GM06990 (cell line): ENCODE results near the gene CCDC116.

Experiments
- DNase-seq: peaks from one replicate; pipeline ENCODE4 v3.0.0-alpha.2; 2011; ENCODE audit not compliant: insufficient read length; ENCODE audit errors: extremely low read depth
- H3K27me3 ChIP-seq: replicated peaks from 2 replicates; pipeline ENCODE4 v1.6.0; 2011; ENCODE audit warnings: low read length; ENCODE audit not compliant: control insufficient read depth, insufficient read depth
- H3K36me3 ChIP-seq: 2 replicates; pipeline ENCODE4 v1.5.1; 2011; ENCODE audit warnings: low read length; ENCODE audit not compliant: control insufficient read depth, insufficient read depth
- H3K4me3 ChIP-seq: replicated peaks from 2 replicates; pipeline ENCODE4 v1.5.1; 2011; ENCODE audit warnings: low read depth, mild to moderate bottlenecking, control low read depth, low read length
- TF ChIP-seq, protein P1 (sequence below): IDR thresholded peaks from 2 replicates; pipeline ENCODE4 v1.5.1; 2011; ENCODE audit warnings: low read length, control low read depth, mild to moderate bottlenecking, inconsistent platforms; ENCODE audit not compliant: insufficient read depth, poor library complexity, severe bottlenecking

CCDC116 gene

GRCh38 chr22:21679383-21679782 is 46.8 kb downstream of the CCDC116 start:
- no peak for DNase-seq
- TF ChIP-seq, protein P1, sequence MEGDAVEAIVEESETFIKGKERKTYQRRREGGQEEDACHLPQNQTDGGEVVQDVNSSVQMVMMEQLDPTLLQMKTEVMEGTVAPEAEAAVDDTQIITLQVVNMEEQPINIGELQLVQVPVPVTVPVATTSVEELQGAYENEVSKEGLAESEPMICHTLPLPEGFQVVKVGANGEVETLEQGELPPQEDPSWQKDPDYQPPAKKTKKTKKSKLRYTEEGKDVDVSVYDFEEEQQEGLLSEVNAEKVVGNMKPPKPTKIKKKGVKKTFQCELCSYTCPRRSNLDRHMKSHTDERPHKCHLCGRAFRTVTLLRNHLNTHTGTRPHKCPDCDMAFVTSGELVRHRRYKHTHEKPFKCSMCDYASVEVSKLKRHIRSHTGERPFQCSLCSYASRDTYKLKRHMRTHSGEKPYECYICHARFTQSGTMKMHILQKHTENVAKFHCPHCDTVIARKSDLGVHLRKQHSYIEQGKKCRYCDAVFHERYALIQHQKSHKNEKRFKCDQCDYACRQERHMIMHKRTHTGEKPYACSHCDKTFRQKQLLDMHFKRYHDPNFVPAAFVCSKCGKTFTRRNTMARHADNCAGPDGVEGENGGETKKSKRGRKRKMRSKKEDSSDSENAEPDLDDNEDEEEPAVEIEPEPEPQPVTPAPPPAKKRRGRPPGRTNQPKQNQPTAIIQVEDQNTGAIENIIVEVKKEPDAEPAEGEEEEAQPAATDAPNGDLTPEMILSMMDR = no peak
- no peak overlapping the region for H3K4me3 ChIP-seq
- H3K36me3 ChIP-seq = peaks cover 24% of the 10 kb centered on the region
- H3K27me3 ChIP-seq = no peaks in the 10 kb centered on the region

GRCh38 chr22:21680830-21681565 is 48.4 kb downstream of the CCDC116 start:
- DNase-seq = no peak
- TF ChIP-seq, protein P1 = no peak
- Histone ChIP-seq H3K27me3 (no peaks in the 10 kb centered on the region), H3K4me3 (no peak overlapping the region), H3K36me3 (peaks cover 22% of the 10 kb centered on the region)

- Histone ChIP-seq H3K36me3 (peaks cover 29% of the 10 kb centered on the region), H3K27me3 (no peaks in the 10 kb centered on the region), H3K4me3 (no peak overlapping the region)
- TF ChIP-seq, protein P1 = no peak
- DNase-seq = no peak
Observed at GRCh38 chr22:21681566-21682370, 49.2 kb downstream of the CCDC116 start.

DNA sequence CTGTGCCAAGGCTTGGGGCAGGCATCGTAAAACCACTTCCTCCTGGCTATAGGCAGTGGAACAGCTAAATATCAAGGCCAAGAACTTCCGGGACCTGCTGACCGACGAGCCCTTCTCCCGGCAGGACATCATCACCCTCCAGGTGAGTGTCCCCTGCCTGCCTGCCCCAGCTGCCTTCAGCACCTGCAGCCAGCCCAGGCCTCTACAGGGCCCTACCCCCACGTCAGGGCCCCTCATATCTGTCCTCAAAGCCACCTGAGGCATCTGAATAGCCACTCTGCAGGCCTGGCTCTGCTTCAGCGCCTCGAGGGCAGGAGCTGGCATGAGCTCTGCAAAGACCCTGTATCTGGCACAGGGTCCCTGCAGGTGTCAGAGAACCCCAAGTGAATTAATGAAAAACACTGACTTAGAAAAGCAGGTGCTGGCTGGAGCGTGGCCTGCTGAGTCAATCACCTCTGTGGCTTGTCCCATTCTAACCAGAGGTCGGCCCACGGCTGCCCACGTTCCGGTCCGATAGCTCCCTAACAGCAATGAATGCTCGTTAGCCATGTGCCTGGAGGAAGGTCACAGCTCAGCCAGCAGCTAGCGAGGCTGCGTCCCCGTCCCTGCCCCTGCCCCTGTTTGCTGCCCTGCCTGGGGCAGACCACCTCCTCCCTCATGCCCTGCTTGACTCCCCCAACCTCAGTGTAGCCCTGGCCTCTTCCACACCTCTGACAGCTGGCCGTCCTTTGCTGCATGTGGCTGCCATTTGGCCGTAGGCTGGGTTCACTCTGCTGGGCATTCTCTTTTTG is 50.0 kb downstream of the CCDC116 start:
- TF ChIP-seq, protein P1 = no peak
- DNase-seq = no peak
- no peaks in the 10 kb centered on the region for H3K27me3 ChIP-seq
- H3K4me3 ChIP-seq = no peak overlapping the region
- peaks cover 31% of the 10 kb centered on the region for H3K36me3 ChIP-seq

- H3K27me3 ChIP-seq = no peaks in the 10 kb centered on the region
- no peak for DNase-seq
- peaks cover 33% of the 10 kb centered on the region for H3K36me3 ChIP-seq
- TF ChIP-seq, protein P1 = no peak
- no peak overlapping the region for H3K4me3 ChIP-seq
Observed at GRCh38 chr22:21683401-21683811, 50.8 kb downstream of the CCDC116 start.
